SH-SY5Y (cell line): ENCODE data around the gene CROCC.

ENCODE experiments used
- GATA2 ChIP-seq: IDR thresholded peaks from 2 replicates; pipeline ENCODE4 v1.6.1; 2011; ENCODE audit warnings: mild to moderate bottlenecking, low read depth, low read length
- GATA3 ChIP-seq: IDR thresholded peaks from 2 replicates; pipeline ENCODE4 v1.6.1; 2011; ENCODE audit warnings: low read depth, mild to moderate bottlenecking, low read length, moderate library complexity

GRCh38 chr1:16960560-16961296 is 39.0 kb downstream of the CROCC start:
- TF ChIP-seq GATA2 (no peak), GATA3 (no peak)
